K562 (cell line): ENCODE measurements around the gene SOCS2. TPM values are rescaled to one million over a fixed set of nuclear protein-coding genes. Genes with fewer than 3 reads are reported as not detected.
A peak's percentile ranks its signal among the peaks of the same experiment; 100 is the strongest.

Experiments used
- ATAC-seq: fragments of 200-7000 bp; cut with Tn5 transposase; 3 replicates; pipeline ENCODE4 v1.9.1; 2020; ENCODE audit warnings: moderate library complexity
- BruUV-seq: library from RNA; stranded (reverse); fragments of 400-500 nt; replicated peaks from 2 replicates; lab custom pipeline; 2021; lab: Mats Ljungman, UMichigan
- CTCF ChIA-PET: fragments of 300-600 bp; formaldehyde crosslinking; extraction: SDS; loops from one replicate; lab custom pipeline; 2021; ENCODE audit warnings: low intra/inter-chr PET ratio; lab: Yijun Ruan, JAX
- POLR2A ChIA-PET: fragments of 300-600, 350-650 bp; sonication (Branson Sonifier 250); formaldehyde crosslinking; extraction: SDS; loops from one replicate; lab custom pipeline; 2021; ENCODE audit warnings: antibody characterized with exemption, inconsistent platforms; lab: Yijun Ruan, JAX
- DNase-seq, 4 experiments: peaks; one replicate each; pipeline versions ENCODE4 v3.0.0 to v3.0.0-alpha.2; 2011 to 2018; ENCODE audit warnings: low spot score in 3 of 4, mixed read lengths in 3 of 4; ENCODE audit errors: extremely low read depth in 1 of 4
- FAIRE-seq: peaks from 2 replicates; lab custom pipeline; 2011; peaks lifted over from hg19 to GRCh38; lab: Jason Lieb, UNC
- H2AFZ ChIP-seq: 2 replicates; pipeline ENCODE4 v1.6.0; 2011; ENCODE audit warnings: low read depth, low read length, control low read depth, inconsistent platforms
- H3K27ac ChIP-seq: fragments of 200-600 bp; 3 replicates; pipeline ENCODE4 v1.8.0; 2011; ENCODE audit warnings: low read depth, mild to moderate bottlenecking, control low read depth, inconsistent platforms, low read length, moderate library complexity, mixed read lengths; ENCODE audit errors: extremely low read depth
- H3K27me3 ChIP-seq, 2 experiments: fragments of 300-600 bp in 1 of 2; 2 replicates in 1 of 2; 3 replicates in 1 of 2; pipeline versions ENCODE4 v1.6.0 to v1.8.0; 2011; ENCODE audit warnings: inconsistent platforms in 2 of 2, low read length in 2 of 2, mild to moderate bottlenecking in 1 of 2, mixed read lengths in 1 of 2, moderate library complexity in 1 of 2; ENCODE audit not compliant: control insufficient read depth in 2 of 2, insufficient read depth in 2 of 2
- H3K36me3 ChIP-seq: fragments of 300-600 bp; 3 replicates; pipeline ENCODE4 v1.8.0; 2011; ENCODE audit warnings: mild to moderate bottlenecking, low read length, inconsistent platforms; ENCODE audit not compliant: control insufficient read depth, insufficient read depth
- H3K4me1 ChIP-seq, 2 experiments: fragments of 200-600 bp in 1 of 2; replicated peaks in 1 of 2; 2 replicates in 1 of 2; 3 replicates in 1 of 2; pipeline versions ENCODE4 v1.5.1 to v1.8.0; 2011; ENCODE audit warnings: inconsistent platforms in 2 of 2, low read length in 2 of 2, mild to moderate bottlenecking in 1 of 2, mixed read lengths in 1 of 2, moderate library complexity in 1 of 2; ENCODE audit not compliant: control insufficient read depth in 2 of 2, insufficient read depth in 2 of 2
- H3K4me2 ChIP-seq: 2 replicates; pipeline ENCODE4 v1.6.1; 2011; ENCODE audit warnings: low read length, control low read depth, inconsistent platforms, mixed read lengths; ENCODE audit not compliant: insufficient read depth
- H3K4me3 ChIP-seq: fragments of 200-600 bp; sonication (generic), shearing (Covaris generic); 2 replicates; pipeline ENCODE4 v1.5.1; 2016; ENCODE audit warnings: control low read depth, inconsistent platforms
- H3K79me2 ChIP-seq: fragments of 200-600 bp; 3 replicates; pipeline ENCODE4 v1.8.0; 2011; ENCODE audit warnings: low read length, inconsistent platforms; ENCODE audit not compliant: control insufficient read depth, insufficient read depth
- H3K9ac ChIP-seq, 2 experiments: 2 replicates each; pipeline versions ENCODE4 v1.6.0 to v1.6.1; 2011; ENCODE audit warnings: low read depth in 2 of 2, low read length in 2 of 2, control low read depth in 1 of 2, inconsistent platforms in 1 of 2, mild to moderate bottlenecking in 1 of 2, mixed read lengths in 1 of 2; ENCODE audit not compliant: insufficient read depth in 1 of 2
- H3K9me1 ChIP-seq: one replicate; pipeline ENCODE4 v1.6.0; 2011; ENCODE audit warnings: inconsistent platforms, mild to moderate bottlenecking, low read length, moderate library complexity; ENCODE audit not compliant: control insufficient read depth, insufficient read depth
- H3K9me3 ChIP-seq: replicated peaks from 2 replicates; pipeline ENCODE4 v1.5.1; 2011; ENCODE audit warnings: low read depth, low read length, inconsistent platforms; ENCODE audit not compliant: control insufficient read depth, insufficient read depth
- H4K20me1 ChIP-seq: replicated peaks from 2 replicates; pipeline ENCODE4 v1.6.1; 2011; ENCODE audit warnings: low read length, inconsistent platforms, mixed read lengths; ENCODE audit not compliant: control insufficient read depth, insufficient read depth
- ATF3 ChIP-seq, 2 experiments: fragments of 450-650 bp in 1 of 2; sonication (generic) in 1 of 2; formaldehyde crosslinking in 1 of 2; IDR thresholded peaks in 1 of 2; conservative IDR thresholded peaks in 1 of 2; 2 replicates each; pipeline versions ENCODE4 v1.6.1 to v1.8.1; 2016 to 2023; ENCODE audit warnings: mild to moderate bottlenecking in 2 of 2, moderate library complexity in 2 of 2, inconsistent platforms in 1 of 2, missing genetic modification reagents in 1 of 2
- RFX1 ChIP-seq: fragments of 450-650 bp; IDR thresholded peaks from 2 replicates; pipeline ENCODE4 v1.6.1; 2016; ENCODE audit warnings: mild to moderate bottlenecking, moderate library complexity
- WGBS: fragments of 100-300 bp; shearing (Covaris generic); methylation state at CpG from one replicate; pipeline ENCODE4 v1.1.6; 2016; ENCODE audit warnings: low coverage, mixed read lengths; ENCODE audit not compliant: insufficient coverage; ENCODE audit errors: missing lambda C conversion rate; 5-methylcytosine and 5-hydroxymethylcytosine counted together
- in situ Hi-C: fragments of 300-500 bp; cut with MboI; formaldehyde crosslinking; loops from 4 replicates; pipeline ENCODE4 v1.15.0; 2018; ENCODE audit warnings: inconsistent platforms, mixed read lengths
- intact Hi-C: fragments of 100-400 bp; cut with micrococcal nuclease; formaldehyde crosslinking; loops from 2 replicates; pipeline ENCODE4 v1.14.2; 2022
- polyA plus RNA-seq, 8 experiments: library from polyadenylated mRNA; depleted of rRNA in 4 of 8; stranded (reverse) in 5 of 8; unstranded in 3 of 8; fragments of >200 nt; fragmentation: Nextera tagmentation in 2 of 8; fragmentation: Illumina TruSeq in 1 of 8; extraction: Ambion mirVana in 2 of 8; extraction: Trizol in 1 of 8; gene quantifications; 2 replicates each; pipeline versions ENCODE4 v1.2.1 to v1.2.3, GENCODE V29; 2011 to 2014; ENCODE audit warnings: inconsistent platforms in 1 of 8, missing spikeins in 1 of 8
- total RNA-seq, 7 experiments: library from RNA; depleted of rRNA in 6 of 7; stranded (reverse); fragments of >200 nt in 6 of 7; fragmentation: Illumina TruSeq in 2 of 7; extraction: Trizol in 2 of 7; gene quantifications; 2 replicates each; pipeline versions ENCODE4 v1.2.1 to v1.2.3, GENCODE V29; 2011 to 2021; ENCODE audit warnings: low replicate concordance in 1 of 7

The SOCS2 gene
- total and polyA plus RNA-seq, 9 of the 15 experiments (the other 6 are each of a cell fraction or from before 2014, with no cell fraction given), result 37.0 to 162 (median 98.7) TPM

GRCh38 chr12:93608313-93608712, 35.8 kb downstream of the SOCS2 start:
- Histone ChIP-seq H3K9ac (no peak overlapping the region), H3K79me2 (no peaks in the 10 kb centered on the region), H3K9me3 (no peaks in the 10 kb centered on the region), H3K27ac (no peak overlapping the region), H3K4me3 (no peak overlapping the region), H3K9me1 (no peaks in the 10 kb centered on the region), H3K4me1 (peaks cover 0 to 5% of the 10 kb centered on the region in 2 experiments; a peak in 2 of 5 replicates), H3K27me3 (no peaks in the 10 kb centered on the region), H3K4me2 (no peak overlapping the region), H3K36me3 (no peaks in the 10 kb centered on the region), H4K20me1 (no peaks in the 10 kb centered on the region), H2AFZ (no peak overlapping the region)
- POLR2A ChIA-PET, result no interaction called here
- in situ Hi-C loops, result no loop called here
- 65% methylated on average over 1 of the region's 1 CpG for WGBS
- no TSS peak for BruUV-seq
- FAIRE-seq (no peak), ATAC-seq (no peak), DNase-seq (no peak)
- no peak for TF ChIP-seq RFX1
- TF ChIP-seq ATF3 (IDR thresholded peaks at IDR 0.05), result peak; percentile 63
- TF ChIP-seq ATF3 (CRISPR knock-in tag; conservative IDR thresholded peaks at IDR 0.05), result no peak
- intact Hi-C loops, result no loop called here
- CTCF ChIA-PET, result no interaction called here
